NCI-H128 (cell line): ENCODE results near the gene BUB1B.
"Not testable (repeated sequence)": the region's sequence is repeated elsewhere in the genome, so short reads cannot be mapped to it uniquely, and the experiment has no call there.

Experiments
- DNase-seq: peaks from one replicate; lab custom pipeline; 2025; ENCODE audit not compliant: unreplicated experiment; lab: John Stamatoyannopoulos, UW

The BUB1B gene

GRCh38 chr15:40136470-40137302 is 24.2 kb upstream of the BUB1B start:
- DNase-seq, result no peak

GRCh38 chr15:40137303-40138200 is 23.3 kb upstream of the BUB1B start:
- no peak for DNase-seq

GRCh38 chr15:40138201-40138570 is 22.7 kb upstream of the BUB1B start:
- not testable (repeated sequence) for DNase-seq

GRCh38 chr15:40142428-40142827 is 18.4 kb upstream of the BUB1B start:
- DNase-seq, result no peak

- no peak for DNase-seq
Observed at GRCh38 chr15:40146037-40146436, 14.8 kb upstream of the BUB1B start.

- DNase-seq, result no peak
Observed at GRCh38 chr15:40149339-40149738, 11.5 kb upstream of the BUB1B start.

- peak; percentile 63 for DNase-seq
Observed at GRCh38 chr15:40150163-40150925, 10.5 kb upstream of the BUB1B start.

- no peak for DNase-seq
Observed at GRCh38 chr15:40151499-40151898, 9.4 kb upstream of the BUB1B start.

GRCh38 chr15:40151991-40152390 is 8.9 kb upstream of the BUB1B start:
- DNase-seq, result no peak

GRCh38 chr15:40154821-40155220 is 6.0 kb upstream of the BUB1B start:
- not testable (repeated sequence) for DNase-seq

- peak; percentile 53 for DNase-seq
Observed at GRCh38 chr15:40155270-40155910, 5.5 kb upstream of the BUB1B start.

GRCh38 chr15:40157778-40158447 is 3.0 kb upstream of the BUB1B start:
- DNase-seq, result no peak

GRCh38 chr15:40160021-40160420 is 848 bp upstream of the BUB1B start:
- DNase-seq, result no peak

GRCh38 chr15:40161693-40162391 is 973 bp downstream of the BUB1B start:
- no peak for DNase-seq

GRCh38 chr15:40162552-40162951 is 1.7 kb downstream of the BUB1B start:
- DNase-seq, result no peak

- no peak for DNase-seq
Observed at GRCh38 chr15:40163657-40164416, 3.0 kb downstream of the BUB1B start.

- DNase-seq, result not testable (repeated sequence)
Observed at GRCh38 chr15:40167374-40167773, 6.5 kb downstream of the BUB1B start.

GRCh38 chr15:40175160-40175559 is 14.3 kb downstream of the BUB1B start:
- no peak for DNase-seq
